ENCODE data around the gene IQSEC3.

IQSEC3 gene

DNA sequence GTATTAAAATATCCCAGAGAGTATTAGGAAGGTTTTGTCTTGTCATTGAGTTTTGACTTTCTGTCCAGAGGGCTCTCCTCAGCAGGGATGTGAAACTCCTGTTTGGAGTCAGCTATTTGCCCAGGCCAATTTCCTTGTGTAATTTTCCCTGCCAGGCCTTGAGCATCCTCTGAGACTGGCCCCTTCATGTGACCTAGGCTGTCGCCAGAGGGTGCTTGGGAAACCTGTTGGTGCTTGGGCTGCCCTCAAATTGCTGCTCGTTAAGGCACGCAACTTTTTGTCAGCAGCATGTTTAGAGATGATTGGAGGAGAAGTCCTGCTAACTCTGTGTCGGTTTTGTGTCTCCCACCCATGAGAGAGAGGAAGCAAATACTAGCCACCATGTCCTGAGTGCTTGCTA, 39.1 kb downstream of the IQSEC3 start:
- no peaks in the 10 kb centered on the region for H3K27me3 ChIP-seq (ENCODE audit: insufficient read depth, low read length, poor library complexity)
- H3K9ac ChIP-seq (ENCODE audit: low read depth, low read length): no peak overlapping the region
- no peak overlapping the region for H2AFZ ChIP-seq (ENCODE audit: low read depth, low read length)
- no peak overlapping the region for H3K4me2 ChIP-seq (ENCODE audit: insufficient read depth, low read length)
- no peak overlapping the region for H3K27ac ChIP-seq (ENCODE audit: low read length)
- no peaks in the 10 kb centered on the region for H4K20me1 ChIP-seq (ENCODE audit: insufficient read depth, low read length)
- no peaks in the 10 kb centered on the region for H3K79me2 ChIP-seq (ENCODE audit: insufficient read depth, low read length)
- no peak overlapping the region for H3K4me3 ChIP-seq (ENCODE audit: low read depth in 1 of 2, low read length in 2 of 2)
- ATAC-seq (ENCODE audit: insufficient read depth, low read depth): 0 out of 3 replicates have a peak, but pooled peaks have one; percentile 7
- no peaks in the 10 kb centered on the region for H3K9me3 ChIP-seq (ENCODE audit: insufficient read depth, low read length, severe bottlenecking)
- no peaks in the 10 kb centered on the region for H3K4me1 ChIP-seq (ENCODE audit: insufficient read depth, low read length)
- DNase-seq: no peak
- no peaks in the 10 kb centered on the region for H3K36me3 ChIP-seq (ENCODE audit: insufficient read depth, low read length)
- TF ChIP-seq, protein P1, sequence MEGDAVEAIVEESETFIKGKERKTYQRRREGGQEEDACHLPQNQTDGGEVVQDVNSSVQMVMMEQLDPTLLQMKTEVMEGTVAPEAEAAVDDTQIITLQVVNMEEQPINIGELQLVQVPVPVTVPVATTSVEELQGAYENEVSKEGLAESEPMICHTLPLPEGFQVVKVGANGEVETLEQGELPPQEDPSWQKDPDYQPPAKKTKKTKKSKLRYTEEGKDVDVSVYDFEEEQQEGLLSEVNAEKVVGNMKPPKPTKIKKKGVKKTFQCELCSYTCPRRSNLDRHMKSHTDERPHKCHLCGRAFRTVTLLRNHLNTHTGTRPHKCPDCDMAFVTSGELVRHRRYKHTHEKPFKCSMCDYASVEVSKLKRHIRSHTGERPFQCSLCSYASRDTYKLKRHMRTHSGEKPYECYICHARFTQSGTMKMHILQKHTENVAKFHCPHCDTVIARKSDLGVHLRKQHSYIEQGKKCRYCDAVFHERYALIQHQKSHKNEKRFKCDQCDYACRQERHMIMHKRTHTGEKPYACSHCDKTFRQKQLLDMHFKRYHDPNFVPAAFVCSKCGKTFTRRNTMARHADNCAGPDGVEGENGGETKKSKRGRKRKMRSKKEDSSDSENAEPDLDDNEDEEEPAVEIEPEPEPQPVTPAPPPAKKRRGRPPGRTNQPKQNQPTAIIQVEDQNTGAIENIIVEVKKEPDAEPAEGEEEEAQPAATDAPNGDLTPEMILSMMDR (IDR thresholded peaks at IDR 0.05; ENCODE audit: borderline replicate concordance, extremely low read depth, low read length, poor library complexity, severe bottlenecking): no peak
- no peak for TF ChIP-seq EZH2 (IDR thresholded peaks at IDR 0.05; ENCODE audit: borderline replicate concordance, low read depth, low read length, severe bottlenecking)

DNA sequence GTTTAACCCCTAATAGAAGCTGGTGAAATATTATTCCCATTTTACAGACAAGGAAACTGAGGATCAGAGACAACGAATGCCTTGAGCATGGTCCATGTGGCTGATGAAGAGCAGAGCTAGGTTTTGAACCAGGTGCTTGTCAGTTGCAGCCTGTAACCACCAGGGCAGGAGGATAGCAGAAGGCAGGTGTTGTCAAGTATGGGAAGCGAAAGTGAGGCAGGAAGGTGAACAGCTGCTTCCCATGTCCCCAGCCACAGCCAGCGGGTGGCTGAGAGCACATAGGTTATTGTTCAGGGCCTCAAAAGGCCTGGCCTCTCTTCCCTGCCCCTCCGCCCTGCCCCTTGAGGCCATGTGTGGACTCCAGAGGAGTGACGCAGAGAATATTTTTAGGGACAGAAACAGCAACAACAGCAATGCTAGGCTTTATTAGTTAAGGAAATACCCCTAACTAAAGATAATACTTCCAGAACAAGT, 39.6 kb downstream of the IQSEC3 start:
- TF ChIP-seq, protein P1 (IDR thresholded peaks at IDR 0.05; ENCODE audit: borderline replicate concordance, extremely low read depth, low read length, poor library complexity, severe bottlenecking): peak; percentile 23
- no peak for TF ChIP-seq EZH2 (IDR thresholded peaks at IDR 0.05; ENCODE audit: borderline replicate concordance, low read depth, low read length, severe bottlenecking)
- DNase-seq: peak; percentile 9
- H3K4me3 ChIP-seq (ENCODE audit: low read depth in 1 of 2, low read length in 2 of 2): no peak overlapping the region

DNA sequence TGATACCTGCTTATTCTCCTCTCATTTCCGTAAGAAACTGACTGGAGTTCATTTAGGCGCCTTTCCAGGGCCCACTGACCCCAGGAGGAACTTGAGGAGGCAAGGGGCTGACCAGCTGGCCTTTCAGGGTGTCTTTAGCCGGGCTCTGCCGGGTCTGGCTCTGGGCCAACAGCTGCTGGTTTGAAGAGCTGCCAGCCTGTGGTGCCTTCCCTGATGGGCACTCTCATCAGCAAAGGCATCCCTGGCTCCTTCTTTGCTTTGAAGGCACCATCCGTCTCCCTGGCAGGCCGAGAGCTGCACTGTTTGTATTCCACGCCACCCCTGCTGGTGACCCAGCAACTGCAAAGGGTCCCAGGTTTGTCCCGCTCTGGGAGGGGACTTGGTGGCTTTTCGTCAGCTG, 42.0 kb downstream of the IQSEC3 start:
- Histone ChIP-seq H3K9me3 (ENCODE audit: insufficient read depth, low read length, severe bottlenecking) (no peaks in the 10 kb centered on the region), H3K27ac (ENCODE audit: low read length) (no peak overlapping the region), H2AFZ (ENCODE audit: low read depth, low read length) (no peak overlapping the region), H3K4me3 (ENCODE audit: low read depth in 1 of 2, low read length in 2 of 2) (no peak overlapping the region), H3K36me3 (ENCODE audit: insufficient read depth, low read length) (no peaks in the 10 kb centered on the region), H4K20me1 (ENCODE audit: insufficient read depth, low read length) (no peaks in the 10 kb centered on the region), H3K4me1 (ENCODE audit: insufficient read depth, low read length) (no peaks in the 10 kb centered on the region), H3K79me2 (ENCODE audit: insufficient read depth, low read length) (no peaks in the 10 kb centered on the region), H3K9ac (ENCODE audit: low read depth, low read length) (no peak overlapping the region), H3K27me3 (ENCODE audit: insufficient read depth, low read length, poor library complexity) (no peaks in the 10 kb centered on the region), H3K4me2 (ENCODE audit: insufficient read depth, low read length) (no peak overlapping the region)
- TF ChIP-seq, protein P1 (IDR thresholded peaks at IDR 0.05; ENCODE audit: borderline replicate concordance, extremely low read depth, low read length, poor library complexity, severe bottlenecking): no peak
- no peak for TF ChIP-seq EZH2 (IDR thresholded peaks at IDR 0.05; ENCODE audit: borderline replicate concordance, low read depth, low read length, severe bottlenecking)
- ATAC-seq (ENCODE audit: insufficient read depth, low read depth) (no peak), DNase-seq (no peak)

More for the DNA sequence above, 39.6 kb downstream of the IQSEC3 start:
- H4K20me1 ChIP-seq (ENCODE audit: insufficient read depth, low read length): no peaks in the 10 kb centered on the region
- no peak overlapping the region for H3K4me2 ChIP-seq (ENCODE audit: insufficient read depth, low read length)
- no peak overlapping the region for H2AFZ ChIP-seq (ENCODE audit: low read depth, low read length)
- H3K9ac ChIP-seq (ENCODE audit: low read depth, low read length): no peak overlapping the region
- no peak overlapping the region for H3K27ac ChIP-seq (ENCODE audit: low read length)
- no peaks in the 10 kb centered on the region for H3K4me1 ChIP-seq (ENCODE audit: insufficient read depth, low read length)
- H3K79me2 ChIP-seq (ENCODE audit: insufficient read depth, low read length): no peaks in the 10 kb centered on the region
- peak; percentile 47; the same call in 1 of the 3 replicates for ATAC-seq (ENCODE audit: insufficient read depth, low read depth)
- no peaks in the 10 kb centered on the region for H3K9me3 ChIP-seq (ENCODE audit: insufficient read depth, low read length, severe bottlenecking)
- no peaks in the 10 kb centered on the region for H3K36me3 ChIP-seq (ENCODE audit: insufficient read depth, low read length)
- H3K27me3 ChIP-seq (ENCODE audit: insufficient read depth, low read length, poor library complexity): no peaks in the 10 kb centered on the region

Measured in DND-41 (cell line).